ENCODE results near the gene ARL15. TPM values are rescaled to one million over a fixed set of nuclear protein-coding genes. Genes with fewer than 3 reads are reported as not detected.

Gene ARL15
- total RNA-seq, 1 experiment from 2014 or later = 140 TPM

DNA sequence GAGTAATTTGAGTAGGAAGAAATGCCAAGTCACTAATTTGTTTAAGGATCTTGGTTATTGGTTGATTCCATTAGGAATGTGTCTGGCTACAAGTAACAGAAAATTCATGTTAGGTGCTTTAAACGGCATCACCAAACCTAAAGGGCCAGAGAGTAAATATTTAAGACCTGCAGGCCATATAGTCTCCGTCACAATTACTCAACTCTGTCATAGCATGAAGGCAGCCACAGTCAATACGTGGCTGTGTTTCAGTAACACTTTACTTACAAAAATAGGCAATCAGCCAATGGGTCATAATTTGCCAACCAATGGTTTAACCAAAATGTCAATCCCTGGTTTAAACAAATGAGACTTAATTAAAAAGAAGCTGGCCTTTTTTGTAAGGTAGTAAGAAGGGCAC lies 98.5 kb downstream of the ARL15 start:
- no peaks in the 10 kb centered on the region for H3K9me3 Mint-ChIP-seq (ENCODE audit: unreplicated experiment)
- peaks cover 24% of the 10 kb centered on the region for H3K4me1 Mint-ChIP-seq (ENCODE audit: low read depth, unreplicated experiment)
- Histone ChIP-seq H3K4me3 (ENCODE audit: low read depth, low read length) (no peak overlapping the region), H3K4me1 (peaks cover 5% of the 10 kb centered on the region; the same call in 1 of the 2 replicates), H3K36me3 (ENCODE audit: control insufficient read depth, insufficient read depth, low read length) (no peaks in the 10 kb centered on the region), H3K27me3 (replicated peaks; ENCODE audit: control insufficient read depth, insufficient read depth, low read length) (no peaks in the 10 kb centered on the region), H3K9me3 (no peaks in the 10 kb centered on the region)
- no TSS peak for BruUV-seq (replicated peaks)
- no peak overlapping the region for H3K27ac Mint-ChIP-seq (ENCODE audit: unreplicated experiment)
- peaks cover 8% of the 10 kb centered on the region for H3K36me3 Mint-ChIP-seq (ENCODE audit: insufficient read depth, unreplicated experiment)
- TF ChIP-seq, protein P1, sequence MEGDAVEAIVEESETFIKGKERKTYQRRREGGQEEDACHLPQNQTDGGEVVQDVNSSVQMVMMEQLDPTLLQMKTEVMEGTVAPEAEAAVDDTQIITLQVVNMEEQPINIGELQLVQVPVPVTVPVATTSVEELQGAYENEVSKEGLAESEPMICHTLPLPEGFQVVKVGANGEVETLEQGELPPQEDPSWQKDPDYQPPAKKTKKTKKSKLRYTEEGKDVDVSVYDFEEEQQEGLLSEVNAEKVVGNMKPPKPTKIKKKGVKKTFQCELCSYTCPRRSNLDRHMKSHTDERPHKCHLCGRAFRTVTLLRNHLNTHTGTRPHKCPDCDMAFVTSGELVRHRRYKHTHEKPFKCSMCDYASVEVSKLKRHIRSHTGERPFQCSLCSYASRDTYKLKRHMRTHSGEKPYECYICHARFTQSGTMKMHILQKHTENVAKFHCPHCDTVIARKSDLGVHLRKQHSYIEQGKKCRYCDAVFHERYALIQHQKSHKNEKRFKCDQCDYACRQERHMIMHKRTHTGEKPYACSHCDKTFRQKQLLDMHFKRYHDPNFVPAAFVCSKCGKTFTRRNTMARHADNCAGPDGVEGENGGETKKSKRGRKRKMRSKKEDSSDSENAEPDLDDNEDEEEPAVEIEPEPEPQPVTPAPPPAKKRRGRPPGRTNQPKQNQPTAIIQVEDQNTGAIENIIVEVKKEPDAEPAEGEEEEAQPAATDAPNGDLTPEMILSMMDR (IDR thresholded peaks at IDR 0.05; ENCODE audit: insufficient read depth in 1 of 2, low read depth in 1 of 2, low read length in 1 of 2, severe bottlenecking in 1 of 2, unreplicated experiment in 1 of 2) = no peak
- CTCF ChIA-PET = no interaction called here
- H3K4me3 Mint-ChIP-seq (ENCODE audit: unreplicated experiment) = no peak overlapping the region
- POLR2A ChIA-PET = no interaction called here
- no peaks in the 10 kb centered on the region for H3K27me3 Mint-ChIP-seq (ENCODE audit: insufficient read depth, unreplicated experiment)
- no peak for DNase-seq
- intact Hi-C loops (cut with micrococcal nuclease; ENCODE audit: unreplicated experiment) = loop anchor here (10.0 kb wide), 1 partner anchor 117 kb away; no protein-coding TSS in a partner anchor

- Histone ChIP-seq H3K9me3 (peaks cover 2% of the 10 kb centered on the region; the same call in 1 of the 2 replicates), H3K4me1 (peaks cover 5% of the 10 kb centered on the region; the same call in 1 of the 2 replicates), H3K27me3 (replicated peaks; ENCODE audit: control insufficient read depth, insufficient read depth, low read length) (no peaks in the 10 kb centered on the region), H3K36me3 (ENCODE audit: control insufficient read depth, insufficient read depth, low read length) (no peaks in the 10 kb centered on the region), H3K4me3 (ENCODE audit: low read depth, low read length) (no peak overlapping the region)
- no peak overlapping the region for H3K4me3 Mint-ChIP-seq (ENCODE audit: unreplicated experiment)
- CTCF ChIA-PET = no interaction called here
- TF ChIP-seq, protein P1 (IDR thresholded peaks at IDR 0.05; ENCODE audit: insufficient read depth in 1 of 2, low read depth in 1 of 2, low read length in 1 of 2, severe bottlenecking in 1 of 2, unreplicated experiment in 1 of 2) = no peak
- no peaks in the 10 kb centered on the region for H3K36me3 Mint-ChIP-seq (ENCODE audit: insufficient read depth, unreplicated experiment)
- DNase-seq = no peak
- H3K27ac Mint-ChIP-seq (ENCODE audit: unreplicated experiment) = no peak overlapping the region
- H3K9me3 Mint-ChIP-seq (ENCODE audit: unreplicated experiment) = no peaks in the 10 kb centered on the region
- peaks cover 10% of the 10 kb centered on the region for H3K4me1 Mint-ChIP-seq (ENCODE audit: low read depth, unreplicated experiment)
- POLR2A ChIA-PET = no interaction called here
- H3K27me3 Mint-ChIP-seq (ENCODE audit: insufficient read depth, unreplicated experiment) = no peaks in the 10 kb centered on the region
- no TSS peak for BruUV-seq (replicated peaks)
- intact Hi-C loops (cut with micrococcal nuclease; ENCODE audit: unreplicated experiment) = no loop called here
Observed at GRCh38 chr5:54207566-54207965, 102.8 kb downstream of the ARL15 start.

DNA sequence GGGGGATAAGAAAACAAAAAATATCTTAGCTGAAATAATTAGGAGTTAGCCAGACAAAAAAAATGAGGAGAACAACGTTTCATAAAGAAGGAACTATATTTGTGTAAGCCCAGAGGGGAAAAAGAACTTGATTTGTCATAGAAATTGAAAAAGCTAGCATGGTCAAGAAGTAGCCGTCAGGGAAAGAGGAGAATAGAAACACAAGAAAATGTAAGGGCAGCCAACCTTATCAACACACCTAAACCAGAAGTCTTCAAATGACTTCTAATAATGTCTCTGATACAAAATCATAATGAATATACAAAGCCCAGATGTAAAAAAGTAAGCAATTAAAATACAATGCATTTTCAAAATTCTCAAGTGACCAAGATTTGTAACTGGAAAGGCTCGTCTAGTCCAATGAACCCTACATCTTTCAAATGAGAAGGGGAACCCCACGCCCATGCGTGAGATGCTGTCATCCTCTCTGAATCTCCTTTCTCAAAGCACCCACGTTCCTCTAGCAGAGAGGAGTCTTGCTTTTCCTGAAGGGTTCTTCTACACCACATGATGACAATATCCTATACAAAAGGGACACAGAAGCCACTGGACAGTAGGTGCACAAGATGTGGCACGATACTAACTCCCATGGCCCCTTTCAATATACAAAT lies 103.7 kb downstream of the ARL15 start:
- Mint-ChIP-seq H3K27ac (ENCODE audit: unreplicated experiment) (no peak overlapping the region), H3K4me3 (ENCODE audit: unreplicated experiment) (no peak overlapping the region), H3K36me3 (ENCODE audit: insufficient read depth, unreplicated experiment) (no peaks in the 10 kb centered on the region), H3K4me1 (ENCODE audit: low read depth, unreplicated experiment) (peaks cover 5% of the 10 kb centered on the region), H3K9me3 (ENCODE audit: unreplicated experiment) (no peaks in the 10 kb centered on the region), H3K27me3 (ENCODE audit: insufficient read depth, unreplicated experiment) (no peaks in the 10 kb centered on the region)
- CTCF ChIA-PET = no interaction called here
- Histone ChIP-seq H3K4me1 (peaks cover 5% of the 10 kb centered on the region; the same call in 1 of the 2 replicates), H3K9me3 (peaks cover 3% of the 10 kb centered on the region; the same call in 1 of the 2 replicates), H3K4me3 (ENCODE audit: low read depth, low read length) (no peak overlapping the region), H3K36me3 (ENCODE audit: control insufficient read depth, insufficient read depth, low read length) (no peaks in the 10 kb centered on the region), H3K27me3 (replicated peaks; ENCODE audit: control insufficient read depth, insufficient read depth, low read length) (no peaks in the 10 kb centered on the region)
- DNase-seq = no peak
- no TSS peak for BruUV-seq (replicated peaks)
- intact Hi-C loops (cut with micrococcal nuclease; ENCODE audit: unreplicated experiment) = no loop called here
- TF ChIP-seq, protein P1 (IDR thresholded peaks at IDR 0.05; ENCODE audit: insufficient read depth in 1 of 2, low read depth in 1 of 2, low read length in 1 of 2, severe bottlenecking in 1 of 2, unreplicated experiment in 1 of 2) = no peak
- POLR2A ChIA-PET = no interaction called here

Data from Caco-2 (cell line).